Skin epidermis (tissue), 12 donors: ENCODE data around the gene ERMAP.
"Not testable (repeated sequence)": the region's sequence is repeated elsewhere in the genome, so short reads cannot be mapped to it uniquely, and the experiment has no call there.

Experiments
- H3K27ac ChIP-seq, 21 experiments: fragments of 200-600 bp; sonication (generic) in 11 of 21; one replicate each; pipeline ENCODE4 v1.5.0; 2020; ENCODE audit warnings: mild to moderate bottlenecking in 3 of 21, inconsistent platforms in 2 of 21, moderate library complexity in 2 of 21
- H3K4me3 ChIP-seq, 7 experiments: fragments of 200-600 bp; sonication (generic) in 2 of 7; one replicate each; pipeline ENCODE4 v1.5.0; 2020; ENCODE audit warnings: inconsistent platforms in 2 of 7, mild to moderate bottlenecking in 2 of 7, moderate library complexity in 1 of 7

Gene ERMAP

GRCh38 chr1:42860339-42861013 lies 43.6 kb downstream of the ERMAP start:
- Histone ChIP-seq H3K27ac (no peak overlapping the region), H3K4me3 (no peak overlapping the region)

- Histone ChIP-seq H3K27ac (no peak overlapping the region), H3K4me3 (no peak overlapping the region)
These were observed 44.1 kb downstream of the ERMAP start for GRCh38 chr1:42861014-42861399.

DNA sequence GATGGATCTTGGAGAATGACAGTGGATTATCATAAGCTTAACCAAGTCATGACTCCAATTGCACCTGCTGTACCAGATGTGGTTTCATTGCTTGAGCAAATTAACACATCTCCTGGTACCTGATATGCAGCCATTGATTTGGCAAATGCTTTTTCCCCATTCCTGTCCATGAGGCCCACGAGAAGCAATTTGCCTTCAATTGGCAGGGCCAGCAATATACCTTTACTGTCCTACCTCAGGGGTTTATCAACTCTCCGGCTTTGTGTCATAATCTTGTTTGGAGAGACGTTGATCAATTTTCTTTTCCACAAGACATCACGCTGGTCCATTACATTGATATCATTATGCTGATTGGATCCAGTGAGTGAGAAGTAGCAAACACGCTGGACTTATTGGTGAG lies 49.6 kb downstream of the ERMAP start:
- H3K4me3 ChIP-seq = no peak overlapping the region
- H3K27ac ChIP-seq = no peak overlapping the region

DNA sequence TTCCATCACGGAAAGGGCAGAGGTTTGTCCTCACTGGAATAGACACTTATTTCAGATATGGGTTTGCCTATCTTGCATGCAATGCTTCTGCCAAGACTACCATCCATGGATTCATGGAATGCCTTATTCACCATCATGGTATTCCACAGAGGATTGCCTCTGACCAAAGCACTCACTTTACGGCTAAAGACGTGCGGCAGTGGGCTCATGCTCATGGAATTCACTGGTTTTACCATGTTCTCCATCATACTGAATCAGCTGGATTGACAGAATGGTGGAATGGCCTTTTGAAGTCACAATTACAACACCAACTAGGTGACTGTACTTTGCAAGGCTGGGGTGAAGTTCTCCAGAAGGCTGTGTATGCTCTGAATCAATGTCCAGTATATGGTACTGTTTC lies 51.5 kb downstream of the ERMAP start:
- not testable (repeated sequence) for H3K27ac ChIP-seq, H3K4me3 ChIP-seq

DNA sequence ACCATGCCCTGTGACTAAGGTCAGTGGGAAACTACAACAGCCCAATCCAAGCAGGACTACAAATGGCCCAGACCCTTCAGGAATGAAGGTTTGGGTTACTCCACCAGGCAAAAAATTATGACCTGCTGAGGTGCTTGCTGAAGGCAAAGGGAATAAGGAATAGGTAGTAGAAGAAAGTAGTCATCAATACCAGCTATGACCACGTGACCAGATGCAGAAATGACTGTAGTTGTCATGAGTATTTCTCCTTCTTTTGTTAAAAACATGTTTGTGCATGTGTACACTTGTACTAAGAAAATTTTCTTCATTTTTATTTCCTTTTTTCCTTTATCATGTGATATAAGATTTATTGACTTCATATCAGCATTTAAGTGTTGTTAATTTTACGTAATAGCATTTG lies 52.3 kb downstream of the ERMAP start:
- H3K27ac ChIP-seq, H3K4me3 ChIP-seq: not testable (repeated sequence)

DNA sequence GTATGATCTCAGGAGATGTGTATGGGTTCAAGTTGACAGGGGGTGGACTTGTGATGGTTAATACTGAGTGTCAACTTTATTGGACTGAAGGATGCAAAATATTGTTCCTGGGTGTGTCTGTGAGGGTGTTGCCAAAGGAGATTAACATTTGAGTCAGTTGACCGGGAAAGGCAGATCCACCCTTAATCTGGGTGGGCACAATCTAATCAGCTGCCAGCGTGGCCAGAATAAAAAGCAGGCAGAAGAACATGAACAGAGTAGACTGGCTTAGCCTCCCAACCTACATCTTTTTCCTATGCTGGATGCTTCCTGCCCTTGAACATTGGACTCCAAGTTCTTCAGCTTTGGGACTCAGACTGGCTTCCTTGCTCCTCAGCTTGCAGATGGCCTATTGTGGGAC lies 52.8 kb downstream of the ERMAP start:
- H3K27ac ChIP-seq, H3K4me3 ChIP-seq: not testable (repeated sequence)

- H3K27ac ChIP-seq, H3K4me3 ChIP-seq: not testable (repeated sequence)
These were observed 56.2 kb downstream of the ERMAP start for GRCh38 chr1:42873108-42873507.

DNA sequence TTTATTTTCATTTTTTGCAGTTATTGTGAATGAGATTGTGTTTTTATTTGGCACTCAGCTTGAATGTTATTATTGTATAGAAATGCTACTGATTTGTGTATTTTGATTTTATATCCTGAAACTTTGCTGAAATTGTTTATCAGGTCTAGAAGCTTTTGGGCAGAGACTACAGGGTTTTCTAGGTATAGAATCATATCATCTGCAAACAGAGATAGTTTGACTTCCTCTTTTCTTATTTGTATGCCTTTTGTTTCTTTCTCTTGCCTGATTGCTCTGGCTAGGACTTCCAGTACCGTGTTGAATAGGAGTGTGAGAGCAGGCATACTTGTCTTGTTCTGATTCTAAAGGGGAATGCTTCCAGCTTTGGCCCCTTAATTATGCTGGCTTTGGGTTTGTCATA lies 56.7 kb downstream of the ERMAP start:
- no peak overlapping the region for H3K27ac ChIP-seq
- H3K4me3 ChIP-seq = no peak overlapping the region

DNA sequence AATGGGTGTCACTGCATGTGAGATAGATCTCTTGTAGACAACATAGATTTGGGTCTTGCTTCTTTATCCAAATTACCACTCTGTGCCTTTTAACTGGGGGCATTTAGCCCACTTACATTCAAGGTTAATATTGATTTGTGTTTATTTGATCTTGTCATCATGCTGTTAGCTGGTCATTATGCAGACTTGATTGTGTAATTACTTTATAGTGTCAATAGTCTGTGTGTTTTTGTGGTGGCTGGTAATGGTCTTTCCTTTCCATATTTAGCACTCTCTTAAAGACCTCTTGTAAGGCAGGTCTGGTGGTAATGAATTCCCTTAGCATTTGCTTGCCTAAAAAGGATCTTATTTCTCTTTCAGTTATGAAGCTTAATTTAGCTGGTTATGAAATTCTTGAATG lies 59.1 kb downstream of the ERMAP start:
- no peak overlapping the region for H3K4me3 ChIP-seq
- H3K27ac ChIP-seq = no peak overlapping the region

DNA sequence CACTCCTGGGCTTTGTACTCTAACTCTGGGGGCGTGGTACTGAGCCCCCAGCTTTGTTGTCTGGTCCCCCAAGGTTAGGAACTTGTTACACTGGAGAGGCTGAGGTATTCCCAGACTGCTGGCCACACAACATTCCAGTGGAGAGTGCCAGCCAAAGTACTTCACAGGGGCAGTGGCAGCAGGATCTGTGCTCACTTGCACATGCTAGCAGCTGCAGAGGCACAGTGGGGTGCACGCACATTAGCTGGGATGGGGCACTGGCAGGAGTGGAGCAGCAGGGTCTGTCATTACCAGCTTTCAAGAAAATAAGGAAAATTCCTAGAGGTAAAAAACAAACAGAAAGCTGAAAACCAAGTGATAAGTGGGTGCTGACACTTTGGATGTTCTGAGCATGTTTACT lies 60.5 kb downstream of the ERMAP start:
- Histone ChIP-seq H3K4me3 (no peak overlapping the region), H3K27ac (no peak overlapping the region)

- Histone ChIP-seq H3K27ac (no peak overlapping the region), H3K4me3 (no peak overlapping the region)
These were observed 63.5 kb downstream of the ERMAP start for GRCh38 chr1:42880384-42880783.

DNA sequence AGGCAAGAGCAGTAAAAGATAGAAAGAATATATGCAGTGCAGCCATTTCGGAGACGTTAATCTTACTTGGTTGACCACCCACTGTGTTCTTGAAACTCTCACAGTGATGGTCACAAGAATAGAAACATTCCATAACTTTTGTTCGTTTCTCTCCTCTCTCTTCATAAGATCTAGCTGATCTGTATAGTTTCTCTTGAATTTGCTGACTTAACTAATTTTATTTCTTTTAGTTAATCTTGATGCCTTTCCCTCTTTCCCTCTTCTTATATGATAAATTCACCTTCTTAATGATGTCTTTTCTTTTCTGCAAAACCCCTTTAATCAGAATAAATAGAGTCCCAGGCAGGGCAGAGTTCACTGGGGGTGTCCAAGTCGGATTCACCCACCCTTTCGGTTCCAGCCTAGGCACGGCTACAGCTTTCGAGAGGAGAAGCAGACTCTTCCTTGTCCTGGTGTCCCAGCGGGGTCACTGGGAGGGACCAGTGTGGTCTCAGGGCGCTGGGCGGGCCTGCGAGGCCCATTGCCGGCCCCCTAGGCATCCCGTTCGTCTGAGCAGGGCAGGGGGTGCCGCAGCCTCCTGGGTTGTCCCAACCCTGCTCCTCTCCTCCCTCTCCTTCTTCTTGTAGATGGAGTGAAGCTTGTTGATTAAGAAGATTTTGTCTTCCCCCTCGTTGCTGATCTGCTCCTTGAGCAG lies 69.3 kb downstream of the ERMAP start:
- no peak overlapping the region for H3K27ac ChIP-seq
- H3K4me3 ChIP-seq = no peak overlapping the region

GRCh38 chr1:42886800-42887199 lies 69.9 kb downstream of the ERMAP start:
- Histone ChIP-seq H3K27ac (no peak overlapping the region), H3K4me3 (no peak overlapping the region)

DNA sequence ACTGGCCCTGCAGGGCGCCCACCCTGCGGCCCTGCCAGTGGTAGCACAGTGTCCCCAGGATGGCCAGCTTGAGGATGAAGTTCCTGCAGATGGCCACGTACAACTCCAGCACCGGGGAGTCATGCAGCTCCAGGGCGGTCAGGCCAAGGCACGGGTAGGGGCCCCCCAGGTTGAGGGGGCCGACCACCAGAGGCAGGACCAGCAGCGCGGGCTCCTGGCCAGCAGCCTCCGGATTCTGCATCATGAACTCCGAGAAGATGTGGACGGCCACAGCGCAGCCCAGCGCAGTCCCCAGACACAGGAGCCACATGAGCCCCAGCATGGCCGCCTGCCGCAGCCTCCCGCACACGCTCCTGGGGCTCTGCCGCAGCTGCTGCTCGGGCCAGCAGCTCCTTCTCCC lies 70.4 kb downstream of the ERMAP start:
- no peak overlapping the region for H3K4me3 ChIP-seq

GRCh38 chr1:42888013-42888633 lies 71.2 kb downstream of the ERMAP start:
- H3K4me3 ChIP-seq = no peak overlapping the region

More for the DNA sequence above, 70.4 kb downstream of the ERMAP start:
- no peak overlapping the region for H3K27ac ChIP-seq

GRCh38 chr1:42889264-42889663 lies 72.3 kb downstream of the ERMAP start:
- H3K27ac ChIP-seq = no peak overlapping the region
- no peak overlapping the region for H3K4me3 ChIP-seq

More at GRCh38 chr1:42888013-42888633, 71.2 kb downstream of the ERMAP start:
- no peak overlapping the region for H3K27ac ChIP-seq

- no peak overlapping the region for H3K4me3 ChIP-seq
- no peak overlapping the region for H3K27ac ChIP-seq
These were observed 74.7 kb downstream of the ERMAP start for GRCh38 chr1:42891465-42892138.
